HCT116 (cell line): Measurements from ENCODE around the gene ERICH6B.

Source experiments
- RAD21 ChIP-seq: IDR thresholded peaks from 2 replicates; pipeline ENCODE4 v1.6.1; 2012; ENCODE audit warnings: low read depth, mild to moderate bottlenecking
- YY1 ChIP-seq: IDR thresholded peaks from 2 replicates; pipeline ENCODE4 v1.6.1; 2011; ENCODE audit warnings: low read length, low read depth, moderate library complexity, mild to moderate bottlenecking; ENCODE audit not compliant: insufficient replicate concordance; ENCODE audit errors: extremely low read depth
- ZNF274 ChIP-seq: fragments of 200-500 bp; sonication (Bioruptor generic); IDR thresholded peaks from 2 replicates; pipeline ENCODE4 v1.6.1; 2014; ENCODE audit warnings: mild to moderate bottlenecking, low read depth, low read length, inconsistent platforms
- TF ChIP-seq, protein P1 (sequence below), 3 experiments: fragments of 200-600 bp in 1 of 3; sonication (generic) in 1 of 3; IDR thresholded peaks in 2 of 3; conservative IDR thresholded peaks in 1 of 3; 2 replicates each; pipeline ENCODE4 v1.5.1; 2012 to 2017; ENCODE audit warnings: low read depth in 2 of 3, low read length in 2 of 3, antibody characterized with exemption in 1 of 3, borderline replicate concordance in 1 of 3, control low read depth in 1 of 3, mild to moderate bottlenecking in 1 of 3, mixed read lengths in 1 of 3, mixed run types in 1 of 3, moderate library complexity in 1 of 3; ENCODE audit not compliant: insufficient read depth in 1 of 3

DNA sequence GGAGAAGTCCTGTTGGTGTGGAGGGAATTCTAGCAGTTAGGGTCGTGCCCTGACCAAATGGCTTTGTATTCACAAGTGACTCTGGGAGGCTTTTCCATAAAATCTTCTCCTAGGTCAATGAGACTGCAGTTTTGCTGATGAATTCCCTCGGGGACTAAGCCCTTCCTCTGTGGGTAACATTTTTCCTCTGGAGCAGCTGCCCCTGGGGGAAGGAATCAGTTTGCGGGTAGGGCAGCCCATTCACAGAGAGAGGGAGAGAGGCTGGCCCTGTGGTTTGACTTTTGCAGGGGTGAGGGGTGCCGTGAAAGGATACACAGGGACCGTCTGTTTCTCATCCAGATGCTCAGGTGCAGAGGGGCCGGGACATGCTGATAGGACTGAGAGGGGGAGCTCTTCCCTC, 67.3 kb downstream of the ERICH6B start:
- TF ChIP-seq, protein P1, sequence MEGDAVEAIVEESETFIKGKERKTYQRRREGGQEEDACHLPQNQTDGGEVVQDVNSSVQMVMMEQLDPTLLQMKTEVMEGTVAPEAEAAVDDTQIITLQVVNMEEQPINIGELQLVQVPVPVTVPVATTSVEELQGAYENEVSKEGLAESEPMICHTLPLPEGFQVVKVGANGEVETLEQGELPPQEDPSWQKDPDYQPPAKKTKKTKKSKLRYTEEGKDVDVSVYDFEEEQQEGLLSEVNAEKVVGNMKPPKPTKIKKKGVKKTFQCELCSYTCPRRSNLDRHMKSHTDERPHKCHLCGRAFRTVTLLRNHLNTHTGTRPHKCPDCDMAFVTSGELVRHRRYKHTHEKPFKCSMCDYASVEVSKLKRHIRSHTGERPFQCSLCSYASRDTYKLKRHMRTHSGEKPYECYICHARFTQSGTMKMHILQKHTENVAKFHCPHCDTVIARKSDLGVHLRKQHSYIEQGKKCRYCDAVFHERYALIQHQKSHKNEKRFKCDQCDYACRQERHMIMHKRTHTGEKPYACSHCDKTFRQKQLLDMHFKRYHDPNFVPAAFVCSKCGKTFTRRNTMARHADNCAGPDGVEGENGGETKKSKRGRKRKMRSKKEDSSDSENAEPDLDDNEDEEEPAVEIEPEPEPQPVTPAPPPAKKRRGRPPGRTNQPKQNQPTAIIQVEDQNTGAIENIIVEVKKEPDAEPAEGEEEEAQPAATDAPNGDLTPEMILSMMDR (IDR thresholded peaks at IDR 0.05 in 2 of 3, conservative IDR thresholded peaks at IDR 0.05 in 1 of 3; ENCODE audit: borderline replicate concordance in 1 of 3, insufficient read depth in 1 of 3, low read depth in 2 of 3, low read length in 2 of 3): no peak
- TF ChIP-seq RAD21 (no peak), YY1 (no peak), ZNF274 (no peak)
